Thyroid gland (tissue), 4 donors: ENCODE results near the gene MAL.

ENCODE experiments used
- POLR2A ChIP-seq, 2 donors: fragments of 450-650 bp; IDR thresholded peaks; one replicate each; pipeline ENCODE4 v1.6.1; 2017; ENCODE audit warnings: antibody characterized with exemption in 2 of 2, mild to moderate bottlenecking in 2 of 2, moderate library complexity in 1 of 2
- TF ChIP-seq, protein P1 (sequence below), 6 experiments: fragments of 200-600 bp in 3 of 6; fragments of 450-650 bp in 3 of 6; sonication (generic) in 3 of 6; IDR thresholded peaks; one replicate each; pipeline ENCODE4 v1.5.1; 2016 to 2019; ENCODE audit warnings: antibody characterized with exemption in 6 of 6, mild to moderate bottlenecking in 2 of 6, inconsistent platforms in 1 of 6, moderate library complexity in 1 of 6

DNA sequence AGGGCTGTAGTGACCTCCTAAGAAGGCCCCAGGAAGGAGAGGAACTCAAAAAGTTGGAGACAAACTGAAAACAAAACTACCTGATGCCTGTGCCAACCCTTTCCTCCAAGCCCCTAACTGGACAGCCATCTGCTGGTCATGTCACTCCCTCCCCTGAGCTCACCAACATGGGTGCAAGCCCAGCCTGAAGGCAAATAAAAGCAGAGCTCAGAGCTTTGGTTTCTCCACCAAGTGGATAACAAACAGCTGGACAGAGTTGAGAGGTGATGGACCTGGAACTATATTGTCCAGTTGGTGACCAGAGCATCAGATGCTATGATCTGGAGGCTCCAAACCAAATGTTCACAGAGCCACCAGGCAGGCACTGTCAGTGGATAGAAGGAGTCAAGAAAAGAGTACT is 34.6 kb upstream of the MAL start:
- no peak for TF ChIP-seq POLR2A (IDR thresholded peaks at IDR 0.05)
- TF ChIP-seq, protein P1, sequence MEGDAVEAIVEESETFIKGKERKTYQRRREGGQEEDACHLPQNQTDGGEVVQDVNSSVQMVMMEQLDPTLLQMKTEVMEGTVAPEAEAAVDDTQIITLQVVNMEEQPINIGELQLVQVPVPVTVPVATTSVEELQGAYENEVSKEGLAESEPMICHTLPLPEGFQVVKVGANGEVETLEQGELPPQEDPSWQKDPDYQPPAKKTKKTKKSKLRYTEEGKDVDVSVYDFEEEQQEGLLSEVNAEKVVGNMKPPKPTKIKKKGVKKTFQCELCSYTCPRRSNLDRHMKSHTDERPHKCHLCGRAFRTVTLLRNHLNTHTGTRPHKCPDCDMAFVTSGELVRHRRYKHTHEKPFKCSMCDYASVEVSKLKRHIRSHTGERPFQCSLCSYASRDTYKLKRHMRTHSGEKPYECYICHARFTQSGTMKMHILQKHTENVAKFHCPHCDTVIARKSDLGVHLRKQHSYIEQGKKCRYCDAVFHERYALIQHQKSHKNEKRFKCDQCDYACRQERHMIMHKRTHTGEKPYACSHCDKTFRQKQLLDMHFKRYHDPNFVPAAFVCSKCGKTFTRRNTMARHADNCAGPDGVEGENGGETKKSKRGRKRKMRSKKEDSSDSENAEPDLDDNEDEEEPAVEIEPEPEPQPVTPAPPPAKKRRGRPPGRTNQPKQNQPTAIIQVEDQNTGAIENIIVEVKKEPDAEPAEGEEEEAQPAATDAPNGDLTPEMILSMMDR (IDR thresholded peaks at IDR 0.05) = no peak
